ENCODE data around the gene ADAT2. TPM values are rescaled to one million over a fixed set of nuclear protein-coding genes. Genes with fewer than 3 reads are reported as not detected.

Gene ADAT2
- total and polyA plus RNA-seq, 2 of the 13 experiments (the other 11 are each of a cell fraction or from before 2014, with no cell fraction given) = 10.5 to 18.3 TPM

DNA sequence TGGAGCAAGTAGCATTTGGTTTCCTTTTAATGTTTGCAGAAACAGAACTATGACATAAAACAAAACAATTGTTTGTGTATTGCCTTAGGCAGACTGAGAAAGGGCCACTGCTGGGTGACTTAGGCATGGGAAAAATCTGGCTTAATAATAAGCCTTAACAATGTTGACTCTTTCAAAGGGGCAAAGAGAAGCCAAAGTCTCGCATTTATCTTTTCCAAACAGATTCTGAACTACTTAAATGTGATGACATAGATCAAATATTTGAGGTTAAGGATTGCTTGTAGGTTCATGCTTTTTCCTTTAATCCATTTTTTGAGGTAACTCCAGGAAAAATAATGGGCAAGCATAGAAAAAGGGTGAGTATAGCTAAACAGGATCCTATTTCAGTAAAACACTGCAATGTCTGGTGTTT lies 39.6 kb downstream of the ADAT2 start (continued):
- TF ChIP-seq DMAP1 (CRISPR knock-in tag; IDR thresholded peaks at IDR 0.05) = no peak
- no peak for TF ChIP-seq ZNF446 (CRISPR knock-in tag; IDR thresholded peaks at IDR 0.05)
- TF ChIP-seq, protein P1, sequence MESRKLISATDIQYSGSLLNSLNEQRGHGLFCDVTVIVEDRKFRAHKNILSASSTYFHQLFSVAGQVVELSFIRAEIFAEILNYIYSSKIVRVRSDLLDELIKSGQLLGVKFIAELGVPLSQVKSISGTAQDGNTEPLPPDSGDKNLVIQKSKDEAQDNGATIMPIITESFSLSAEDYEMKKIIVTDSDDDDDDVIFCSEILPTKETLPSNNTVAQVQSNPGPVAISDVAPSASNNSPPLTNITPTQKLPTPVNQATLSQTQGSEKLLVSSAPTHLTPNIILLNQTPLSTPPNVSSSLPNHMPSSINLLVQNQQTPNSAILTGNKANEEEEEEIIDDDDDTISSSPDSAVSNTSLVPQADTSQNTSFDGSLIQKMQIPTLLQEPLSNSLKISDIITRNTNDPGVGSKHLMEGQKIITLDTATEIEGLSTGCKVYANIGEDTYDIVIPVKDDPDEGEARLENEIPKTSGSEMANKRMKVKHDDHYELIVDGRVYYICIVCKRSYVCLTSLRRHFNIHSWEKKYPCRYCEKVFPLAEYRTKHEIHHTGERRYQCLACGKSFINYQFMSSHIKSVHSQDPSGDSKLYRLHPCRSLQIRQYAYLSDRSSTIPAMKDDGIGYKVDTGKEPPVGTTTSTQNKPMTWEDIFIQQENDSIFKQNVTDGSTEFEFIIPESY (CRISPR knock-in tag; IDR thresholded peaks at IDR 0.05) = no peak
- TF ChIP-seq HHEX (CRISPR knock-in tag; IDR thresholded peaks at IDR 0.05) = peak; percentile 88
- TF ChIP-seq FOXK1 (CRISPR knock-in tag; IDR thresholded peaks at IDR 0.05; ENCODE audit: borderline replicate concordance, low read depth) = peak; percentile 38; the same call in 1 of the 2 replicates
- 0 out of 2 replicates have a peak, but pooled peaks have one; percentile 39 for TF ChIP-seq SNAPC2 (CRISPR knock-in tag; IDR thresholded peaks at IDR 0.05)
- no peak for TF ChIP-seq SRSF4 (IDR thresholded peaks at IDR 0.05; ENCODE audit: low read depth, low read length, poor library complexity, severe bottlenecking)
- TF ChIP-seq, protein P2, sequence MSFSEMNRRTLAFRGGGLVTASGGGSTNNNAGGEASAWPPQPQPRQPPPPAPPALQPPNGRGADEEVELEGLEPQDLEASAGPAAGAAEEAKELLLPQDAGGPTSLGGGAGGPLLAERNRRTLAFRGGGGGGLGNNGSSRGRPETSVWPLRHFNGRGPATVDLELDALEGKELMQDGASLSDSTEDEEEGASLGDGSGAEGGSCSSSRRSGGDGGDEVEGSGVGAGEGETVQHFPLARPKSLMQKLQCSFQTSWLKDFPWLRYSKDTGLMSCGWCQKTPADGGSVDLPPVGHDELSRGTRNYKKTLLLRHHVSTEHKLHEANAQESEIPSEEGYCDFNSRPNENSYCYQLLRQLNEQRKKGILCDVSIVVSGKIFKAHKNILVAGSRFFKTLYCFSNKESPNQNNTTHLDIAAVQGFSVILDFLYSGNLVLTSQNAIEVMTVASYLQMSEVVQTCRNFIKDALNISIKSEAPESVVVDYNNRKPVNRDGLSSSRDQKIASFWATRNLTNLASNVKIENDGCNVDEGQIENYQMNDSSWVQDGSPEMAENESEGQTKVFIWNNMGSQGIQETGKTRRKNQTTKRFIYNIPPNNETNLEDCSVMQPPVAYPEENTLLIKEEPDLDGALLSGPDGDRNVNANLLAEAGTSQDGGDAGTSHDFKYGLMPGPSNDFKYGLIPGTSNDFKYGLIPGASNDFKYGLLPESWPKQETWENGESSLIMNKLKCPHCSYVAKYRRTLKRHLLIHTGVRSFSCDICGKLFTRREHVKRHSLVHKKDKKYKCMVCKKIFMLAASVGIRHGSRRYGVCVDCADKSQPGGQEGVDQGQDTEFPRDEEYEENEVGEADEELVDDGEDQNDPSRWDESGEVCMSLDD (CRISPR knock-in tag; IDR thresholded peaks at IDR 0.05; ENCODE audit: borderline replicate concordance) = peak; percentile 70; the same call in 1 of the 2 replicates
- no peak for TF ChIP-seq ZNF83 (CRISPR knock-in tag; IDR thresholded peaks at IDR 0.05; ENCODE audit: borderline replicate concordance)
- TF ChIP-seq GTF3A (CRISPR knock-in tag; conservative IDR thresholded peaks at IDR 0.05) = no peak
- peak; percentile 79; the same call in 1 of the 2 replicates for TF ChIP-seq NCOR1 (IDR thresholded peaks at IDR 0.05; ENCODE audit: borderline replicate concordance, low read length)
- TF ChIP-seq MEIS2 (CRISPR knock-in tag; IDR thresholded peaks at IDR 0.05) = no peak
- 0 out of 2 replicates have a peak, but pooled peaks have one; percentile 32 for TF ChIP-seq ZSCAN30 (CRISPR knock-in tag; IDR thresholded peaks at IDR 0.05)
- TF ChIP-seq, protein P3, sequence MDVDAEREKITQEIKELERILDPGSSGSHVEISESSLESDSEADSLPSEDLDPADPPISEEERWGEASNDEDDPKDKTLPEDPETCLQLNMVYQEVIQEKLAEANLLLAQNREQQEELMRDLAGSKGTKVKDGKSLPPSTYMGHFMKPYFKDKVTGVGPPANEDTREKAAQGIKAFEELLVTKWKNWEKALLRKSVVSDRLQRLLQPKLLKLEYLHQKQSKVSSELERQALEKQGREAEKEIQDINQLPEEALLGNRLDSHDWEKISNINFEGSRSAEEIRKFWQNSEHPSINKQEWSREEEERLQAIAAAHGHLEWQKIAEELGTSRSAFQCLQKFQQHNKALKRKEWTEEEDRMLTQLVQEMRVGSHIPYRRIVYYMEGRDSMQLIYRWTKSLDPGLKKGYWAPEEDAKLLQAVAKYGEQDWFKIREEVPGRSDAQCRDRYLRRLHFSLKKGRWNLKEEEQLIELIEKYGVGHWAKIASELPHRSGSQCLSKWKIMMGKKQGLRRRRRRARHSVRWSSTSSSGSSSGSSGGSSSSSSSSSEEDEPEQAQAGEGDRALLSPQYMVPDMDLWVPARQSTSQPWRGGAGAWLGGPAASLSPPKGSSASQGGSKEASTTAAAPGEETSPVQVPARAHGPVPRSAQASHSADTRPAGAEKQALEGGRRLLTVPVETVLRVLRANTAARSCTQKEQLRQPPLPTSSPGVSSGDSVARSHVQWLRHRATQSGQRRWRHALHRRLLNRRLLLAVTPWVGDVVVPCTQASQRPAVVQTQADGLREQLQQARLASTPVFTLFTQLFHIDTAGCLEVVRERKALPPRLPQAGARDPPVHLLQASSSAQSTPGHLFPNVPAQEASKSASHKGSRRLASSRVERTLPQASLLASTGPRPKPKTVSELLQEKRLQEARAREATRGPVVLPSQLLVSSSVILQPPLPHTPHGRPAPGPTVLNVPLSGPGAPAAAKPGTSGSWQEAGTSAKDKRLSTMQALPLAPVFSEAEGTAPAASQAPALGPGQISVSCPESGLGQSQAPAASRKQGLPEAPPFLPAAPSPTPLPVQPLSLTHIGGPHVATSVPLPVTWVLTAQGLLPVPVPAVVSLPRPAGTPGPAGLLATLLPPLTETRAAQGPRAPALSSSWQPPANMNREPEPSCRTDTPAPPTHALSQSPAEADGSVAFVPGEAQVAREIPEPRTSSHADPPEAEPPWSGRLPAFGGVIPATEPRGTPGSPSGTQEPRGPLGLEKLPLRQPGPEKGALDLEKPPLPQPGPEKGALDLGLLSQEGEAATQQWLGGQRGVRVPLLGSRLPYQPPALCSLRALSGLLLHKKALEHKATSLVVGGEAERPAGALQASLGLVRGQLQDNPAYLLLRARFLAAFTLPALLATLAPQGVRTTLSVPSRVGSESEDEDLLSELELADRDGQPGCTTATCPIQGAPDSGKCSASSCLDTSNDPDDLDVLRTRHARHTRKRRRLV (CRISPR knock-in tag; IDR thresholded peaks at IDR 0.05) = no peak
- TF ChIP-seq, protein P4, sequence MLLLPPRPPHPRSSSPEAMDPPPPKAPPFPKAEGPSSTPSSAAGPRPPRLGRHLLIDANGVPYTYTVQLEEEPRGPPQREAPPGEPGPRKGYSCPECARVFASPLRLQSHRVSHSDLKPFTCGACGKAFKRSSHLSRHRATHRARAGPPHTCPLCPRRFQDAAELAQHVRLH (CRISPR knock-in tag; IDR thresholded peaks at IDR 0.05; ENCODE audit: borderline replicate concordance, low read depth) = no peak
- TF ChIP-seq THAP11 (CRISPR knock-in tag; IDR thresholded peaks at IDR 0.05) = peak; percentile 66
- no peak for TF ChIP-seq ZNF781 (CRISPR knock-in tag; IDR thresholded peaks at IDR 0.05; ENCODE audit: borderline replicate concordance, not compliant biosample characterization)
- TF ChIP-seq, protein P5, sequence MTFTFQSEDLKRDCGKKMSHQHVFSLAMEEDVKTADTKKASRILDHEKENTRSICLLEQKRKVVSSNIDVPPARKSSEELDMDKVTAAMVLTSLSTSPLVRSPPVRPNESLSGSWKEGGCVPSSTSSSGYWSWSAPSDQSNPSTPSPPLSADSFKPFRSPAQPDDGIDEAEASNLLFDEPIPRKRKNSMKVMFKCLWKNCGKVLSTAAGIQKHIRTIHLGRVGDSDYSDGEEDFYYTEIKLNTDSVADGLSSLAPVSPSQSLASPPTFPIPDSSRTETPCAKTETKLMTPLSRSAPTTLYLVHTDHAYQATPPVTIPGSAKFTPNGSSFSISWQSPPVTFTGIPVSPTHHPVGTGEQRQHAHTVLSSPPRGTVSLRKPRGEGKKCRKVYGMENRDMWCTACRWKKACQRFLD (CRISPR knock-in tag; IDR thresholded peaks at IDR 0.05; ENCODE audit: borderline replicate concordance) = no peak; the same call in 1 of the 2 replicates
- TF ChIP-seq NPAS2 (CRISPR knock-in tag; IDR thresholded peaks at IDR 0.05; ENCODE audit: borderline replicate concordance) = no peak
